Subcutaneous abdominal adipose tissue (tissue), 5 donors: ENCODE results near the gene UFL1.
"Not testable (repeated sequence)": the region's sequence is repeated elsewhere in the genome, so short reads cannot be mapped to it uniquely, and the experiment has no call there.

Source experiments
- H3K27ac ChIP-seq: one replicate; pipeline ENCODE4 v1.7.0; 2013; ENCODE audit warnings: low read depth, mild to moderate bottlenecking, inconsistent platforms, low read length, moderate library complexity
- H3K27me3 ChIP-seq, 5 donors: one replicate each; pipeline ENCODE4 v1.7.0; 2013; ENCODE audit warnings: low read length in 5 of 5, inconsistent platforms in 1 of 5; ENCODE audit not compliant: control insufficient read depth in 5 of 5, insufficient read depth in 4 of 5
- H3K36me3 ChIP-seq, 5 donors: one replicate each; pipeline ENCODE4 v1.7.0; 2013; ENCODE audit warnings: low read length in 5 of 5; ENCODE audit not compliant: control insufficient read depth in 5 of 5, insufficient read depth in 5 of 5
- H3K4me1 ChIP-seq, 5 donors: one replicate each; pipeline ENCODE4 v1.7.0; 2013; ENCODE audit warnings: low read length in 5 of 5, mild to moderate bottlenecking in 3 of 5, moderate library complexity in 1 of 5; ENCODE audit not compliant: control insufficient read depth in 5 of 5, insufficient read depth in 5 of 5
- H3K4me3 ChIP-seq, 5 donors: one replicate each; pipeline ENCODE4 v1.7.0; 2013; ENCODE audit warnings: low read length in 5 of 5, low read depth in 1 of 5
- H3K9ac ChIP-seq, 5 donors: one replicate each; pipeline ENCODE4 v1.7.0; 2013; ENCODE audit warnings: low read length in 5 of 5, mild to moderate bottlenecking in 4 of 5, moderate library complexity in 3 of 5
- H3K9me3 ChIP-seq, 5 donors: one replicate each; pipeline ENCODE4 v1.7.0; 2013; ENCODE audit warnings: low read length in 5 of 5; ENCODE audit not compliant: control insufficient read depth in 5 of 5
- donor health status: healthy.
- donor health status: healthy.
- donor health status: healthy.
- donor health status: healthy.
- donor health status: healthy.

The UFL1 gene

DNA sequence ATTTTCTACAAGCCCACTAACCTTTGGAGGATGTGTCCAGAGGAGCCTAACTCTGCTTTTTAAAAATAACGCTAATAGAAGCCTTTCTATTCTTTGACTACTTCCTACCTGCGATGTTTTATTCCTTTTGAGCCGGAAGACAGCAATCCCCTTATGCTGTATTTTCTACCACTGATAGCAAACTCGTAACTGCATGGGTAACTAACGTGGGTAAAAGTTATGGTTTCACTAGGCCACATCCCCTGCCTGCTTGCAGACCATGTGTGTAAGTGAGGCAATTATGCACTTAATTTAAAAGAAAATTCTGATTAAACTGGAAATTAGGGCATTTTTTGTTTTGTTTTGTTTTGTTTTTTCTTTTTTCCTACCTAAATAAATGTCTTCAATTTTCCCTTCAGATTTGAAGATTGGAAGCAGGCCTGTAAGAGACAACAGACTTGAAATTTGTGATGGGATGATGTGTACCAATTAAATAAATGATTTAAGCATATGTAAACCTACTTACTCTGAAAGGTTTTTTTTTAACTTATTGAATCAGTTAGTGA, 931 bp downstream of the UFL1 start:
- Histone ChIP-seq H3K9me3 (no peaks in the 10 kb centered on the region), H3K9ac (peak overlapping the region; percentile 91 to 99 (median 96)), H3K27ac (peak overlapping the region; percentile 97), H3K27me3 (no peaks in the 10 kb centered on the region), H3K4me1 (peaks cover 0 to 32% (median 20%) of the 10 kb centered on the region in 5 donors), H3K4me3 (peak overlapping the region; percentile 77 to 95 (median 83)), H3K36me3 (peaks cover 3 to 24% (median 16%) of the 10 kb centered on the region in 5 donors)

DNA sequence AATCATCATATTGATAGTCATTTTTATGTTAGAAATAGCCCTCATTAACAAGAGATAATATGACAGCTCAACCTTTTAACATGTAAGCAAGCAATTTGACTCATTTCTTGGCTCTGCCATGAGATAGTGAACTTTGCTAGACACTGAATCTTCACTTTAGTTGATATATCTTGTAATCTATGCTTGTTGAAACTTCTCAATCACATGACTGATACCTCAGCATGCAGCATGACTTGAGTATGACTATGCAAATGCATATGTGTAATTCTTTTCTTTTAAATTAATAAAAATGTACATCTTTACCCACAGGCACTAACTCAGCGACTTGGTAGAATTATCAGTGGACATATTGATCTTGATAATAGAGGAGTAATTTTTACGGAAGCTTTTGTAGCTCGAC, 6.6 kb downstream of the UFL1 start:
- Histone ChIP-seq H3K27me3 (no peaks in the 10 kb centered on the region), H3K4me1 (peaks cover 0 to 9% (median 0%) of the 10 kb centered on the region in 5 donors), H3K4me3 (no peak overlapping the region), H3K36me3 (peaks cover 45 to 73% (median 68%) of the 10 kb centered on the region in 5 donors), H3K27ac (no peak overlapping the region), H3K9me3 (no peaks in the 10 kb centered on the region), H3K9ac (no peak overlapping the region)

DNA sequence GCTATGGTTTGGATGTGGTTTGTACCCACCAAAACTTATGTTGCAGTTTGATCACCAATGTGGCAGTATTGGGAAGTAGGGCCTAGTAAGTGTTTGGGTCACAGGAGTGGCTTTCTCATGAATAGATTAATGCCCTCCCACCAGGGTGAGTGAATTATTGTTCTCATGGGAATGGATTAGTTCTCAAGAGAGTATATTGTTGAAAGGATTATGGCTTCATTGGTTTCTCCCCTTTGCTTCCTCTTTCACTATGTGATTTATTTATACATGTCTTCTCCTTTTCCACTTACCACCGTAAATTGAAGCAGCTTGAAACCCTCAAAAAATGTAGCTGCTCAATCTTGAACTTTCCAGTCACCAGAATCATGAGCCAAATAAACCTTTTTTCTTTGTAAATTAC, 10.8 kb downstream of the UFL1 start:
- Histone ChIP-seq H3K36me3 (peaks cover 45 to 72% (median 59%) of the 10 kb centered on the region in 5 donors), H3K27ac (no peak overlapping the region), H3K9me3 (no peaks in the 10 kb centered on the region), H3K4me1 (no peaks in the 10 kb centered on the region), H3K9ac (no peak overlapping the region), H3K27me3 (no peaks in the 10 kb centered on the region), H3K4me3 (no peak overlapping the region)

DNA sequence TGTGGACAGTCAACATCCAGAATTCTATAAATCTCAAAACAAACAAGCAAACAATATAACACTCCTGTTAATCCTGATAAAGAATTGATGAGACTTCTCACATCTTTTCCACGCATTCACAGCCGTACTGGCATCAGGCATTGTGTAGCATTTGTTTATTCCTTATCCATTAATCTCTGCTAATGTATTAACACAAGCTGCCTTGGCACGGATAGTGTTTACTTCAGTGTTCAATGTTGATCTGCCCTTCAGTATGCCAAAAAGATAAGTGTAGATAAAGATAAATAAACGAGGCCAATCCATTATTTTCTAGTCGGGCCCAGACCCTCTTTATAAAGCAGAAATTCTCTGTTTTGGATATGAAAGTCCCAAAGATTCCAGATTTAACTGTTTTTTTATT, 16.1 kb downstream of the UFL1 start:
- Histone ChIP-seq H3K27ac (no peak overlapping the region), H3K36me3 (peaks cover 23 to 67% (median 46%) of the 10 kb centered on the region in 5 donors), H3K4me3 (no peak overlapping the region), H3K9me3 (no peaks in the 10 kb centered on the region), H3K4me1 (no peaks in the 10 kb centered on the region), H3K27me3 (no peaks in the 10 kb centered on the region), H3K9ac (no peak overlapping the region)

DNA sequence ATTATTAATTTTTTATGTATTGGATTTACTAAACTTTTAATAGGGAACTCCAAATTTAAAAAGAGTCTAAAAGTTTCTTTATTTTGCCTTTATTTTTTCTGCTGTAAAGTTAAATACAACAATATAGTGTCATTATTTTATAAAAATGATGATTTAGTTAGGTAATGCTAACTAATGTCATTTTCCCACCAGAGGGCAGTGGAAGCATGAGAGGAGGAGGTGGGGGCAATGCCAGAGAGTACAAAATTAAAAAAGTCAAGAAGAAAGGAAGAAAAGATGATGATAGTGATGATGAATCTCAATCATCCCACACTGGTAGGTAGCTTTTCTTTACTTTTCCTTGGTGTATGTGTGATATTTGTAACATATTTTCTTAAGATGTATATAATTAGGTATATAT, 21.1 kb downstream of the UFL1 start:
- Histone ChIP-seq H3K27ac (no peak overlapping the region), H3K9ac (no peak overlapping the region), H3K27me3 (no peaks in the 10 kb centered on the region), H3K9me3 (no peaks in the 10 kb centered on the region), H3K36me3 (peaks cover 31 to 79% (median 63%) of the 10 kb centered on the region in 5 donors), H3K4me1 (no peaks in the 10 kb centered on the region), H3K4me3 (no peak overlapping the region)

DNA sequence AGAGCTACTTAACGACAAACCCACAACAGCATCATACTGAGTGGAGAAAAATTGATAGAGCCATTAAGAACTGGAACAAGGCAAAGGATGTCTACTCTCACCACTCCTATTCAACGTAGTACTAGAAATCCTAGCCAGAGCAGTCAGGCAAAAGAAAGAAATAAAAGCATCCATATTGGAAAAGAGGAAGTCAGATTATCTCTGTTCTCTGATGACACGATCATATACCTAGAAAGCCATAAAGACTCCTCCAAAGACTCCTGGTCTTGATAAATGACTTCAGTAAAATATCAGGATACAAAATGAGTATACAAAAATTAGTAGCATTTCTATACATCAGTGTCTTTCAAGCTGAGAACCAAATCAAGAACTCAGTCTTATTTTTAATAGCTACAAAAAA, 24.3 kb downstream of the UFL1 start:
- Histone ChIP-seq H3K9me3 (no peaks in the 10 kb centered on the region), H3K9ac (no peak overlapping the region), H3K4me3 (no peak overlapping the region), H3K36me3 (peaks cover 33 to 75% (median 57%) of the 10 kb centered on the region in 5 donors), H3K4me1 (no peaks in the 10 kb centered on the region), H3K27ac (no peak overlapping the region), H3K27me3 (no peaks in the 10 kb centered on the region)

DNA sequence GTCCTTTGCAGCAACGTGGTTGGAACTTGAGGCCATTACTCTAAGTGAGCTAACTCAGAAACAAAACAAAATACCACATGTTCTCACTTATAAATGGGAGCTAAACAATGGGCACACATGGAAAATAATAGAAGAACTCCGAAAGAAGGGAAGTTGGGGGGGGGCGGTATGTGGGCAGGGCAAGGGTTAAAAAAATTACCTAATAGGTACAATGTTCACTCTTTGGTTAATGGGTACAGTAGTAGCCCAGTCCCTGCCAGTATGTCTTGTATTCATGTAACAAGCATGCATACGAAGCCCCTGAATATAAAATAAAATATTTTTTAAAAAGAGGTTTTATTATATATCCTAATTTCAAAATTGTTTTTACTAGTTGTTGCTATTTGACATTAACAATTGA, 26.0 kb downstream of the UFL1 start:
- no peaks in the 10 kb centered on the region for H3K27me3 ChIP-seq
- H3K9me3 ChIP-seq = no peaks in the 10 kb centered on the region
- peaks cover 48 to 84% (median 70%) of the 10 kb centered on the region in 5 donors for H3K36me3 ChIP-seq
- no peak overlapping the region for H3K27ac ChIP-seq
- H3K4me3 ChIP-seq = no peak overlapping the region
- H3K4me1 ChIP-seq = no peaks in the 10 kb centered on the region
- no peak overlapping the region for H3K9ac ChIP-seq

DNA sequence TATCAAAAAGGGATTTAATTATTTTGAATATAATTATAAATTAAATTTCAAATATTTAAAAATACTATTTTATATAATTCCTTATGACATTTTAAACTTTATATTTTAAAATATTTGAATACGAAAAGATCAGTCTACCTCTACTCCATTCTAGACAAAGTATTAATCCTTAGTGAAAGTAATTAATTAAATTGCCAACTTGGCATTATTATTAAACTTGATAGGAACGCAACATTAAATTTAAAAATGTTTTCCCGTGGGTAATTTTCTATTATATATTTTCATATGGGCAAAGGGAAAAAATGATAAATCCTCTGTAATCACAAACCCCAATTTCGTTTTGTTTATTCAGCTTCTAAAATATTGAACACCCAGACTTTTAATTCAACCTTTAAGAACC, 33.0 kb downstream of the UFL1 start:
- Histone ChIP-seq H3K4me1 (no peaks in the 10 kb centered on the region), H3K27me3 (no peaks in the 10 kb centered on the region), H3K9me3 (no peaks in the 10 kb centered on the region), H3K36me3 (peaks cover 39 to 59% (median 50%) of the 10 kb centered on the region in 5 donors), H3K4me3 (no peak overlapping the region), H3K27ac (no peak overlapping the region), H3K9ac (no peak overlapping the region)

DNA sequence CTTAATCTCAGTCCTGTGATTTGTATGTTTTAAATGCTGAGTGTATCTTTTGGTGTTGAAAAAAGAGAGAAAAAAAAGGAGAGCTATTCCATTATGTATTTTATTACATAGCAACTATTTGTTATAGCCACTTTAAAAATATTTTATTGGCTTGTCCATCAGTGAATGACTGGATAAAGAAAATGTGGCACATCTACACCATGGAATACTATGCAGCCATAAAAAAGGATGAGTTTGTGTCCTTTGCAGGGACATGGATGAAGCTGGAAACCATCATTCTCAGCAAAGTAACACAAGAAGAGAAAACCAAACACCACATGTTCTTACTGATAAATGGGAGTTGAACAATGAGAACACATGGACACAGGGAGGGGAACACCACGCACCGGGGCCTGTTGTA, 38.1 kb downstream of the UFL1 start:
- not testable (repeated sequence) for H3K9ac ChIP-seq, H3K4me1 ChIP-seq, H3K27me3 ChIP-seq, H3K27ac ChIP-seq, H3K9me3 ChIP-seq, H3K4me3 ChIP-seq
- H3K36me3 ChIP-seq = peaks cover 3 to 12% (median 5%) of the 10 kb centered on the region in 5 donors

DNA sequence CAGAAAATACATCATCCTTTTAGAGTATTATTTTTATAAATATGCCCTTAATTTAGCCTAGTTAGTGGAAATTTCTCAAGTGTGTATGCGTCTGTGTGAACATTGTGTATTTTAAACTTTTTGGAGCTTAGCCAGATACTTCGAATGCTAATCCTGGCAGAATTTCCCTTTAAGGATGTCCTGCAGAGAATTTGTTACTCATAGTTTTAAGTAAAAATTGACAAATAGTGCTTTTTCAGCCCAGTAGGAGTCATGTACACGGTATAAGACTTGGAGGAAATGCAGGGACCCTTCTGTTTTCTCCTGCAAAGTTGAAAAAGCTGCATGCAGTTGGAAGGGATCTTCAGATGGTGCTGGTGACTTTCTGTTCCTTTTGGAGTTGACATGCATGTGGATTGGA, 41.3 kb downstream of the UFL1 start, which contains the start of gene FHL5:
FHL5 (plus strand) TSS at position 243 of the 400 bp plus-strand sequence. CDS start 40,486 bp downstream, outside the sequence.
- peaks cover 0 to 5% (median 0%) of the 10 kb centered on the region in 5 donors for H3K4me1 ChIP-seq
- H3K27me3 ChIP-seq = no peaks in the 10 kb centered on the region
- H3K4me3 ChIP-seq = peak within 1 kb of the TSS in 3 of 5 donors; percentile 20 to 40 (median 37)
- H3K9ac ChIP-seq = no peak within 1 kb of the TSS
- no peaks in the 10 kb centered on the region for H3K9me3 ChIP-seq
- H3K36me3 ChIP-seq = no peaks in the 10 kb centered on the region
- no peak within 1 kb of the TSS for H3K27ac ChIP-seq
